CD4-positive, CD25-positive, alpha-beta regulatory T cell (primary cell): ENCODE results near the gene TPMT. TPM values are rescaled to one million over a fixed set of nuclear protein-coding genes. Genes with fewer than 3 reads are reported as not detected.

Experiments
- ATAC-seq, 2 donors: fragments of 150-1000 bp; cut with Tn5 transposase; one replicate each; pipeline ENCODE4 v1.10.0; 2021; ENCODE audit warnings: low read depth in 2 of 2, moderate number of reproducible peaks in 2 of 2, moderate library complexity in 1 of 2
- DNase-seq, 3 donors: peaks; one replicate each; pipeline versions ENCODE4 v3.0.0 to v3.0.0-alpha.2; 2012 to 2022; ENCODE audit warnings: mixed read lengths in 1 of 3
- H3K27ac ChIP-seq: one replicate; pipeline ENCODE4 v1.7.0; 2013; ENCODE audit warnings: mild to moderate bottlenecking, low read length; ENCODE audit not compliant: insufficient read depth, poor library complexity, severe bottlenecking
- H3K27me3 ChIP-seq: one replicate; pipeline ENCODE4 v1.7.0; 2013; ENCODE audit warnings: low read length; ENCODE audit not compliant: control insufficient read depth, insufficient read depth
- H3K36me3 ChIP-seq: one replicate; pipeline ENCODE4 v1.7.0; 2013; ENCODE audit warnings: mild to moderate bottlenecking, low read length, moderate library complexity; ENCODE audit not compliant: control insufficient read depth, insufficient read depth
- H3K4me1 ChIP-seq: 2 replicates; pipeline ENCODE4 v1.7.0; 2013; ENCODE audit warnings: mild to moderate bottlenecking, low read length; ENCODE audit not compliant: insufficient read depth, control insufficient read depth, poor library complexity, severe bottlenecking
- H3K4me3 ChIP-seq: one replicate; pipeline ENCODE4 v1.7.0; 2013; ENCODE audit warnings: low read depth, mild to moderate bottlenecking, low read length, moderate library complexity
- H3K9me3 ChIP-seq, 2 experiments: 1 replicate in 1 of 2; 2 replicates in 1 of 2; pipeline ENCODE4 v1.7.0; 2013; ENCODE audit warnings: low read length in 2 of 2, mild to moderate bottlenecking in 1 of 2, moderate library complexity in 1 of 2; ENCODE audit not compliant: control insufficient read depth in 2 of 2
- H3K27ac Mint-ChIP-seq, 3 donors: one replicate each; pipeline ENCODE4 v1.8.0; 2020 to 2022; ENCODE audit warnings: mild to moderate bottlenecking in 3 of 3, mixed read lengths in 3 of 3, moderate library complexity in 2 of 3
- H3K27me3 Mint-ChIP-seq: one replicate; pipeline ENCODE4 v1.8.0; 2022; ENCODE audit warnings: mild to moderate bottlenecking, mixed read lengths
- H3K36me3 Mint-ChIP-seq: one replicate; pipeline ENCODE4 v1.8.0; 2020; ENCODE audit warnings: mixed read lengths
- H3K4me1 Mint-ChIP-seq, 4 donors: one replicate each; pipeline ENCODE4 v1.8.0; 2020 to 2022; ENCODE audit warnings: mixed read lengths in 4 of 4, mild to moderate bottlenecking in 1 of 4
- H3K4me3 Mint-ChIP-seq, 4 donors: one replicate each; pipeline ENCODE4 v1.8.0; 2020 to 2022; ENCODE audit warnings: mild to moderate bottlenecking in 4 of 4, mixed read lengths in 4 of 4, moderate library complexity in 3 of 4
- H3K9me3 Mint-ChIP-seq, 7 donors: one replicate each; pipeline ENCODE4 v1.8.0; 2020 to 2022; ENCODE audit warnings: mixed read lengths in 7 of 7, mild to moderate bottlenecking in 3 of 7, moderate library complexity in 2 of 7
- polyA plus RNA-seq, 4 donors: library from polyadenylated mRNA; unstranded; fragments of 300-500 nt; fragmentation: Illumina TruSeq; gene quantifications; one replicate each; pipeline ENCODE4 v1.2.3, GENCODE V29; 2021
- total RNA-seq: library from RNA; stranded (reverse); gene quantifications from one replicate; pipeline ENCODE4 v1.2.3, GENCODE V29; 2022

TPMT gene
- total and polyA plus RNA-seq, 5 donors from 2014 or later = 8.3 to 19.4 (median 14.8) TPM

DNA sequence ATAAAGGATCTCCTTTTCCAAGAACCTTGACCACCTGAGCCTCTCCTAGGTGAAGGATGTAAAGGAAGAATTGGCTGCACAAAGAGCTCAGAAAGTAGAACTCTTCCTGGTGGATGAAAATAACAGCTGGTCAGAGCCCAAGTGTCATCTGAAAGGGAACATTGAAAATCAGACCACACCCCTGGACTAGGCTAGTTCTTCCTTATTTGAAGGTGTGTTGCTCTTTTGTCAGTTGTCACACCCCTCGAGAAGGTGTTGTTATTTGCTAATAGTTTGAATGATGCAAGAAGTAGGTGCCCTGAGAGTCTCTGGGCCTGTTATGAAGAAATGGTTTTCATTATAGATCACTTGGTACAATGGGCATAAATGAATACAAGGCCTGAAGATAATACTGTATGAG is 63.5 kb downstream of the TPMT start:
- ATAC-seq (no peak), DNase-seq (no peak)
- H3K9me3 ChIP-seq = no peaks in the 10 kb centered on the region
- Mint-ChIP-seq H3K27me3 (no peaks in the 10 kb centered on the region), H3K27ac (no peak overlapping the region), H3K9me3 (peaks cover 0 to 13% (median 4%) of the 10 kb centered on the region in 7 donors), H3K4me1 (no peaks in the 10 kb centered on the region), H3K36me3 (peaks cover 4% of the 10 kb centered on the region), H3K4me3 (no peak overlapping the region)
- H3K27ac ChIP-seq = no peak overlapping the region
- no peaks in the 10 kb centered on the region for H3K4me1 ChIP-seq
- no peaks in the 10 kb centered on the region for H3K27me3 ChIP-seq
- H3K4me3 ChIP-seq = no peak overlapping the region
- H3K36me3 ChIP-seq = no peaks in the 10 kb centered on the region

DNA sequence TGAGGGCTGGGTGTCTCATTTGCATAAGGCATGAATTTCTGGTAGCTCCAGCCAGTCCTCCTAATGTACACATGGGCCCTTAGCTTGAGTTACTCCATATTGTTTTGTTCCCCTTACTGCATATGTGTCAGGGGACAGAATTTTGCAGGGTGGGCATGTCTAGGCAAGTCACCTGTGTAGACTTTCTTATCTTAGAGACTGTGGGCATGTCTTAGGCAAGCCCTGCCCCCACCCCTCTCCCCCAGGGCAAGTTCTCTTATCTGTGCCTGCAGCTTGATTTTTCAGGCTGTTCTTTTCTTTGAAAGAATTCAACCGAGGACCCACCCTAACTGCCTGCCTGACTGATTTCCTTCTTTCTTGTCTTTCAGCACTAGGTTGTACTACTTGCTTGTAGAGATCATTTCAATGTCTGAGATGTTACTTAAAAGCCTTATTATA is 64.5 kb downstream of the TPMT start:
- ATAC-seq = no peak
- H3K27me3 Mint-ChIP-seq = no peaks in the 10 kb centered on the region

DNA sequence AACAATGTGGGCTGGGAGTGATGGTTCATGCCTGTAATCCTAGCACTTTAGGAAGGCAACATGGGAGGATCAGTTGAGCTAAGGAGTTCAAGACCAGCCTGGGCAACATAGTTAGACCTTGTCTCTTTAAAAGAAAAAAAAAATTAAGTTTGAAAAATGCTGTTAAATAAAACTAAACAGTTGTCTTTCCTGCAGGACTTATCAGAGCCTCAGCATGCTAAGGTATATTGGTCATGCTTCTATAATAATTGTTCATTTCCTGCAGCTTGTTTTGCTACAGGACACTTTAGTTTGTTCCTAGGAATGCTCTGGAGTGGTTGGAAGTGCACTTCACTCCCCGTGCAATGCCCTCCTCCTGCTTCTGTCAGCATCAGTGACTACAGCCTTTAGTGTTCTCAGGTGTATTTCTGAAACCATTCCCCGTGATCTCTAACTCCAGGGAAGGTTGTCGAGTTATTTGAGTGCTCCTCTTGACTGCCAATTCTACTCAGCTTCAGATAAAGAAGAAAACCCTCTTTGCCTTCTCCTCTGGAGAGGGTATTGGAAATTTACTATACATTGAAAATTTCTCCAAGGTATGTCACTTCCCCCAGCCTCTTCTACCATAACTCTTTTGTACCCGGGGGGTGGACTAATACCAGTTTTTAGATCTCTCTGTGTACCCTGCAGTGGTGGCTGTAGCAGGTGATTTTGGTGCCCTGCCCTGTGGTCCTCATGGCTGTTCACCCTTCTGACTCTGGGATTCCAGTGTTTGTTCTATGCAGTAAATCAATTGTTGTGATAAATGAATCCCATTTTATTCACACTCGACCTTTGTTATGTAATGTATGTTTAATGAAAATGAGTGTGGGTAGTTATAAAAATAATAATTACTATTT is 66.2 kb downstream of the TPMT start:
- no peak overlapping the region for H3K4me3 Mint-ChIP-seq
- ATAC-seq (no peak), DNase-seq (no peak)
- H3K27me3 Mint-ChIP-seq = peaks cover 5% of the 10 kb centered on the region
- Histone ChIP-seq H3K4me3 (no peak overlapping the region), H3K4me1 (no peaks in the 10 kb centered on the region), H3K27me3 (no peaks in the 10 kb centered on the region), H3K36me3 (no peaks in the 10 kb centered on the region), H3K27ac (no peak overlapping the region), H3K9me3 (no peaks in the 10 kb centered on the region)
- H3K4me1 Mint-ChIP-seq = no peaks in the 10 kb centered on the region
- H3K9me3 Mint-ChIP-seq = peaks cover 0 to 13% (median 4%) of the 10 kb centered on the region in 7 donors
- H3K36me3 Mint-ChIP-seq = peaks cover 4% of the 10 kb centered on the region
- H3K27ac Mint-ChIP-seq = no peak overlapping the region

More for the DNA sequence above, 64.5 kb downstream of the TPMT start:
- H3K9me3 ChIP-seq = no peaks in the 10 kb centered on the region
- no peak overlapping the region for H3K27ac Mint-ChIP-seq
- H3K27ac ChIP-seq = no peak overlapping the region
- no peaks in the 10 kb centered on the region for H3K4me1 Mint-ChIP-seq
- no peaks in the 10 kb centered on the region for H3K27me3 ChIP-seq
- H3K4me3 ChIP-seq = no peak overlapping the region
- no peak overlapping the region for H3K4me3 Mint-ChIP-seq
- no peaks in the 10 kb centered on the region for H3K4me1 ChIP-seq
- H3K9me3 Mint-ChIP-seq = peaks cover 0 to 13% (median 4%) of the 10 kb centered on the region in 7 donors
- H3K36me3 ChIP-seq = no peaks in the 10 kb centered on the region
- H3K36me3 Mint-ChIP-seq = peaks cover 4% of the 10 kb centered on the region
- DNase-seq = no peak

DNA sequence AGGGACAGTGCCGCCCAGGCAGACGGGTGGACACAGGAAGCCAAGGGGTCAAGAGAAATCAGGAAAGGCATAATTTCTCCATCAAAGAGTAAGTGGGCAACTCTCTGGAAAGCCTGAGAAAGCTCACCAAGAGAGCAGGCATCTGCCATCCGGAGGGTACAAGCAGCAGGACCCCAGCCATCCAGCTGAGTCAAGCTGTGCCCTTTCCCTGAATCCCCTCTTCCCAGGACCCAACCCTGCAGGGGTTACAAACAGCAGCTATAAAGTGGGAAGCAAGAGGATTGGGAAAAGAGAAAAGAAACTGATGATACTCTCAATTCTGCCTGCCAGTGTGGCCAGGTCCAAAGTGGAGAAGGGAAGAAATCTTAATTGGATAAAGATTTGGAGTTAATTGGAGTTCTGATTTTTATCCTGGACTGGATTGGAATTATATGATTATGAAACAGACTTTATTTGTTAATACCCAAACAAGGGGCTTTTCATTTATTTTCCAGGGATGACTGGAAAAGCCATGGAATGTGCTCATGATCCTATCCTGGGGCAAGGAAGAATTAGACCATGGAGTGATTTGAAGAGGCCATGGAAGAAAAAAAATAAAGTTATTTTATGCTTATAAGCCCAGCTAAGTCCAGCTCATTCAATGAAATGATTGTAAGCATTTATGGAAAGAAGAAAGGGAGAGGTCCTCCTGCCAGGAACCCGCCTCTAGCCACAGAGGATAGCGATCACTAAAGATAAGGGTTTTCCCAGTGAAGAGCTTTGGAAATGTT is 67.3 kb downstream of the TPMT start:
- Histone ChIP-seq H3K36me3 (no peaks in the 10 kb centered on the region), H3K27ac (no peak overlapping the region), H3K9me3 (no peaks in the 10 kb centered on the region), H3K4me3 (no peak overlapping the region), H3K4me1 (no peaks in the 10 kb centered on the region), H3K27me3 (no peaks in the 10 kb centered on the region)
- ATAC-seq = no peak
- no peak overlapping the region for H3K4me3 Mint-ChIP-seq
- H3K9me3 Mint-ChIP-seq = peaks cover 0 to 13% (median 4%) of the 10 kb centered on the region in 7 donors
- no peak overlapping the region for H3K27ac Mint-ChIP-seq
- H3K27me3 Mint-ChIP-seq = peaks cover 5% of the 10 kb centered on the region
- peaks cover 4% of the 10 kb centered on the region for H3K36me3 Mint-ChIP-seq
- H3K4me1 Mint-ChIP-seq = no peaks in the 10 kb centered on the region
- no peak for DNase-seq

DNA sequence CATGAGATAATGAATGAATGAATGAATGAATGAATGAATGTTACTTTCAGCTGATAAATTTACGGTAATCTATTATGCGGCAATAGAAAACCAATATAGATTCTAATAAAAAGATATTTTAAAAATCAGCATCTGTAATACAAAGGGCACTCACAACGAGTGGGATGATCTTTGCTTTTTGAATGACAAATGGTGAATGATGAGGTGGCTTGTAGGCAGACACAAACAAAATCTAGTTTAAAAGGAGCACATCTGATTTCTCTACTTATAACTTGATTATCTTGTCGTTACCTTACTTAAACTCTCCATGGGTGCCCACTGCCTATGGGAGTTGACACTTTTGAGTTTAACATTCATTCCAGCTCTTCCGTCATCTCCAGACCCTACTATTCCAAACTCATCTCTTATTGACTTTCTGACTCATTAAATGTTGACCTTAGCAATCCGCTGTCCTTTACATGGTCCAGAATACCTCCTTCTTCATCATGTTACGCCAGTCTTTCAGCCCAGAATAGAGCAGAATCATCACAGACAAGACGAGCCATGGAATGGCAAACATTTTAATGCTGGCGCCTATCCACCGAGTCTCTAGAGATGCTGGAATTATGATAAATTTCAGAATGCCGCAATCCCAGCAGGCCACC is 73.7 kb downstream of the TPMT start:
- Histone ChIP-seq H3K4me3 (no peak overlapping the region), H3K9me3 (no peaks in the 10 kb centered on the region), H3K4me1 (no peaks in the 10 kb centered on the region), H3K36me3 (no peaks in the 10 kb centered on the region), H3K27me3 (no peaks in the 10 kb centered on the region), H3K27ac (no peak overlapping the region)
- DNase-seq (no peak), ATAC-seq (no peak)
- H3K4me3 Mint-ChIP-seq = no peak overlapping the region
- no peak overlapping the region for H3K27ac Mint-ChIP-seq
- H3K27me3 Mint-ChIP-seq = peaks cover 15% of the 10 kb centered on the region
- no peaks in the 10 kb centered on the region for H3K36me3 Mint-ChIP-seq
- peaks cover 0 to 5% (median 0%) of the 10 kb centered on the region in 7 donors for H3K9me3 Mint-ChIP-seq
- no peaks in the 10 kb centered on the region for H3K4me1 Mint-ChIP-seq

DNA sequence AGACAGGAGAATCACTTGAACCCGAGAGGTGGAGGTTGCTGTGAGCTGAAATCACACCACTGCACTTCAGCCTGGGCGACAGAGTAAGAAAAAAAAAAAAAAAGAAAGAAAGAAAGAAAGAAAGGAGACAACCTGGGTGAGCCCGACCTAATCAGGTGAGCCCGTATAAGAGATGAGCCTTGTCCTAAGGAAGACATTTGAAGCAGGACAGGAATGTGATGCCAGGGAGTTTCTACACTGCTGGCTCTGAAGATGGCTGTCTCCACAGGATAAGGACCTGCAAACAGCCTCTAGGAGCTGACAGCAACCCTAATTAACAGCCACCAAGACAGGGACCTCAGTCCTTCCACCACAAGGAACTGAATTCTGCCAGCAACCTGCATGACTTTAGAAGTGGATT is 74.3 kb downstream of the TPMT start:
- Histone ChIP-seq H3K9me3 (no peaks in the 10 kb centered on the region), H3K36me3 (no peaks in the 10 kb centered on the region), H3K4me3 (no peak overlapping the region), H3K4me1 (no peaks in the 10 kb centered on the region), H3K27me3 (no peaks in the 10 kb centered on the region), H3K27ac (no peak overlapping the region)
- H3K36me3 Mint-ChIP-seq = no peaks in the 10 kb centered on the region
- no peak overlapping the region for H3K4me3 Mint-ChIP-seq
- H3K27me3 Mint-ChIP-seq = peaks cover 15% of the 10 kb centered on the region
- DNase-seq (no peak), ATAC-seq (no peak)
- H3K9me3 Mint-ChIP-seq = peaks cover 0 to 8% (median 0%) of the 10 kb centered on the region in 7 donors
- no peak overlapping the region for H3K27ac Mint-ChIP-seq
- H3K4me1 Mint-ChIP-seq = no peaks in the 10 kb centered on the region

DNA sequence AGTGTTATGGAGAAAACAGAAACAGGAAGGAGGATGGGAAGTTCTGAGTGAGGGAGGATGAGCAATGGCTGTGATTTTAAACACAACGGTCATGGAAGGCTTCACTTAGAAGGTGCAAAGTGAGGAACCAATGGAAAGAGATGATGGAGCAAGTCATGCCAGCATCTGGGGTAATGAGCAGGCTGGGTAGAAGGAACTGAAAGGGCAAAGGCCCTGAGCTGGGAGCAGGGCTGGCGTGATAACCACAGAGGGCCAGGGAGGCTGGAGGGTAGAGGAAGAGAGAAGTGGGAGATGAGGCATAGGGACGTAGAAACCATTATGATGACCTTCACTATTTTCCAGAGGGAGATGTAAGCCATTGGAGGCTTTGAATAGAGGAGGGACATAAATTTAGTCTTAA is 76.0 kb downstream of the TPMT start:
- no peak for ATAC-seq
- Histone ChIP-seq H3K4me1 (no peaks in the 10 kb centered on the region), H3K4me3 (no peak overlapping the region), H3K27ac (no peak overlapping the region), H3K9me3 (peaks cover 3 to 5% of the 10 kb centered on the region in 2 experiments), H3K27me3 (no peaks in the 10 kb centered on the region), H3K36me3 (no peaks in the 10 kb centered on the region)
- Mint-ChIP-seq H3K4me3 (no peak overlapping the region), H3K27ac (no peak overlapping the region), H3K36me3 (no peaks in the 10 kb centered on the region), H3K4me1 (no peaks in the 10 kb centered on the region), H3K27me3 (peaks cover 10% of the 10 kb centered on the region), H3K9me3 (peaks cover 0 to 19% (median 0%) of the 10 kb centered on the region in 7 donors)
- DNase-seq = no peak
